HG02678 (cell line): ENCODE measurements around the gene ZNF366.
"Not testable (repeated sequence)": the region's sequence is repeated elsewhere in the genome, so short reads cannot be mapped to it uniquely, and the experiment has no call there.

ENCODE experiments used
- ATAC-seq: cut with Tn5 transposase; IDR thresholded peaks from one replicate; pipeline ENCODE4 v1.9.1; 2021; ENCODE audit warnings: mild to moderate bottlenecking, moderate library complexity; ENCODE audit not compliant: unreplicated experiment

ZNF366 gene

GRCh38 chr5:72412283-72413055 is 94.7 kb downstream of the ZNF366 start:
- ATAC-seq: no peak

GRCh38 chr5:72410688-72411295 is 96.4 kb downstream of the ZNF366 start:
- ATAC-seq: no peak

- ATAC-seq: no peak
Observed at GRCh38 chr5:72408603-72409002, 98.6 kb downstream of the ZNF366 start.

- no peak for ATAC-seq
Observed at GRCh38 chr5:72408127-72408526, 99.1 kb downstream of the ZNF366 start.

- no peak for ATAC-seq
Observed at GRCh38 chr5:72407541-72407940, 99.7 kb downstream of the ZNF366 start.

GRCh38 chr5:72407078-72407477 is 100.1 kb downstream of the ZNF366 start:
- ATAC-seq: no peak

GRCh38 chr5:72404771-72405170 is 102.4 kb downstream of the ZNF366 start:
- ATAC-seq: not testable (repeated sequence)

GRCh38 chr5:72402959-72403628 is 104.1 kb downstream of the ZNF366 start:
- no peak for ATAC-seq

GRCh38 chr5:72402381-72402890 is 104.8 kb downstream of the ZNF366 start:
- ATAC-seq: no peak

GRCh38 chr5:72400950-72401349 is 106.3 kb downstream of the ZNF366 start:
- no peak for ATAC-seq

GRCh38 chr5:72397836-72398235 is 109.4 kb downstream of the ZNF366 start:
- ATAC-seq: no peak

- ATAC-seq: no peak
Observed at GRCh38 chr5:72394688-72395087, 112.5 kb downstream of the ZNF366 start.

GRCh38 chr5:72393052-72393451 is 114.2 kb downstream of the ZNF366 start:
- no peak for ATAC-seq
